HG03575 (cell line): ENCODE data around the gene FANCB.

Source experiments
- ATAC-seq: cut with Tn5 transposase; IDR thresholded peaks from one replicate; pipeline ENCODE4 v1.9.1; 2021; ENCODE audit not compliant: unreplicated experiment, insufficient number of reproducible peaks, low FRiP score; ENCODE audit errors: extremely low read depth

The FANCB gene

GRCh38 chrX:14872851-14873675, at the start of gene FANCB, which contains the start of gene MOSPD2:
Gene FANCB (minus strand): TSS chrX:14873069. CDS start chrX:14865510, 7,559 bp downstream.
Gene MOSPD2 (plus strand): TSS chrX:14873421. CDS start chrX:14873529, 108 bp downstream.
- ATAC-seq, result peak; percentile 93

GRCh38 chrX:14922437-14922836, 49.6 kb upstream of the FANCB start:
- ATAC-seq, result no peak

- ATAC-seq, result no peak
Observed at GRCh38 chrX:14920196-14920595, 47.3 kb upstream of the FANCB start.

DNA sequence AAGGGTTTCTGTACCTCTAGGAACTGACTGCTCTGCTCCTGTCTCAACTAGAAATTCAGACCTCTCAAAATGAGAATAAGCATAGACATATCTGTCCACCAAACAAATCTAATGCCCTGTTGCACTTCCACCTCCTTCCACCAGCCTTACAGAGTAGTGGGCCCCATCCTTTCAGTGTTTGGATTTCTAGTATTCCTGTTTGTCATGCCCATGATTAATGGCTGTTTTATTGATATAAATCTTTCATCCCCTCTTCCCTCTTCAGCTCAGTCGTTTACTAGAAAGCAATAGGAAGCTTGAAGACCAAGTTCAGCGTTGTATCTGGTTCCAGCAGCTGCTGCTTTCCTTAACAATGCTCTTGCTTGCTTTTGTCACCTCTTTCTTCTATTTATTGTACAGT, 46.5 kb upstream of the FANCB start:
- no peak for ATAC-seq

- ATAC-seq, result no peak
Observed at GRCh38 chrX:14916017-14916674, 43.3 kb upstream of the FANCB start.

- no peak for ATAC-seq
Observed at GRCh38 chrX:14915596-14915995, 42.7 kb upstream of the FANCB start.

DNA sequence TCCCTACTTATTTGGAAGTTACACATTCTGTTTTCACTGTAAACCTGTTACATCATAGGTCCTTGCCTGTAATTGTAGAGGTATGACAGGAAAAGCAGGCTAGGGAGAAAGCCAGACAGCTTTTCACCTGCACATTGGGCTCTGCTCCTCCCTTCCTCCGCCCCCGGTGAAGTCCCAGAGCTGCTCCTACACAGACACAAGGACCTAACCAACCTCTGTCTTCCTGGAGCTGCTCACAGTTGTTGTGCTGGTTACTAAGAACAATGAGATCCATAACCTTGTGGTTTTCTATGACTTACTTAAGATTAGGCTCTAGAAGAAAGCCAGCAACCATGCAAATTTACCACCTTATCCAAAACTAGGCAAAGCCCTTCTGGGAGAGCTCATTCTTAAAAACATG, 40.4 kb upstream of the FANCB start:
- ATAC-seq, result no peak

DNA sequence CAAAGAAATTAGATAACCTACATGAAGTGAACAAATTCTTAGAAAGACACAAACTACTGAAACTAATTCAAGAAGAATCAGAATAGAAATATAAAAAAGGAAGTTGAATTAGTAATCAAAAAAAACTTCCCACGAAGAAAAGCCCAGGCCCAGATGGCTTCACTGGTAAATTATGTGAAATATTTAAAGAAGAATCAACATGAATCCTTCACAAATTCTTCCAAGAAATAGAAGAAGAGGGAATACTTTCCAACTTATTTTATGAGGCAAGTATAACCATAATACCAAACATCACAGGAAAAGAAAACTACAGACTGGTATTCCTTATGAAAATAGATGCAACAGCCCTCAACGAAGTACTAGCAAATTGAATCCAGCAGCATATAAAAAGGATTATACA, 31.0 kb upstream of the FANCB start:
- no peak for ATAC-seq

DNA sequence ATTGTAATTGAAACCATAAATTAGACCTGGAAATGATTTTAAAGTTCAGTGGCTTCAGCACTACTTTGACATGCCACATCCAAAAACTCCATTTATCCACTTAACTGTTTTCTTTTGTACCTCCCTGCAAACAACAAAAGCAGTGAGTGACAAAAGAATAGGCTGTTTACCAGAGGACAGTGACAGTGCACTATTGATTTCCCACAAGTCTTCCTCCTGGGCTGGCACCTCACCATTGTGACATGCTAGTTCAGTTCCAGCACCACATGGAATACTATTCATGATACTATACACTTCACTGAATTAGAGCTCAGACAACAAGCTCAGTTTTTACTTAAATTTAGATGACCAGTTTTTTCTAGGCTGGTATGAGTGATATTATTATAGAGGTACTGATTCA, 29.7 kb upstream of the FANCB start:
- no peak for ATAC-seq

DNA sequence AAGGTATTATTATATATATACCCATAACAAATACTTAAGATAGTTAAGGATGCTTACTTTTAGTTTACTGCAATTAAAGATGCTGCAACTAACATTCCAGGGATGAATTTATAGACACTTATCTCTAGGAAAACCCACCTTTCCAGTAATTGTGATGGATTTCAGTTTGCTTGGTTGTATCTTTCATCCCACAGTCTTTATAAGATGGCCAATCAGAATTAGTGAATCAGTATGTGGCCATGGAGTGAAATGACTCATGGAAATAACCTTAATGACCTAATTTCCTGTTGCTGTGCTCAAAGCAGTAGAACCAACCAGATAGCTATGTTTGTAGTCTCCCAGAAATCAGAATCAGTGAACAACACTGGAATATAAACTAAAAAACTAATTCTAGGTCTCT, 26.7 kb upstream of the FANCB start:
- ATAC-seq, result peak; percentile 97

GRCh38 chrX:14897042-14897441, 24.2 kb upstream of the FANCB start:
- ATAC-seq, result no peak

DNA sequence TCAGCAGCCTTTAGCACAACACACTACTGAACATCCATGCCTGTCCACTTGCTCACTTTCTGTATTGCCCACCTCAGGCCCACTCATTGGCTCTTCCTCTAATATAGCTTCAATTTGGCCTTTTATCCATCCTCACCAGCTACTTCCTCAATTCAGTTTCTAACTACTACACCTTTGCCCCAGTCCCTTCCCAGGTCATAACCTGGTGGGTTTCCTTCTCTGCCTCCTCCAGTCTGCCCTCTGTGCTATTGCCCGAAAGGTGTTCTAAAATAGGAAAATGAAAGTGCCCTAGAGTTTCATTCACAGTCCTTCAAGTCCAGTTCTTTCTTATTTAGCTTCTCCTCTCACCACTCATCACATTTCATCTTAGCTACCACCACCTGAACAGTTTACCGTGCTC, 23.4 kb upstream of the FANCB start:
- ATAC-seq, result no peak

DNA sequence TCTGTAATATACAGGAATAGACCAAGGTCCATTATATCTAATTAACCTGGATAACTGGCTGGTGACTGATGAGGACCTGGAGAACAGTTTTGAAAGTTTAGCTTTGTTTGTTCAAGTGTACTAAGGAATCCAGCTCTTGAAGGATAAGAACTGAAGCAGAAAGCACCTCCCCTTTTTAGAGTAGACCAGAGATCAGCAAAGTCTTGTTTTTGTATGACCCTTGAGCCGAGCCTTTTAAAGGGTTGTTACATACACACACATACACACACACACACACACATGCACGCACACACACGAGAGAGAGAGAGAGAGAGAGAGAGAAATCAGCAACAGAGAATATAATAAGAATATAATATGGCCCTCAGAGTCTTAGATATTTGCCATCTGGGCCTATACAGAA, 13.4 kb upstream of the FANCB start:
- no peak for ATAC-seq

DNA sequence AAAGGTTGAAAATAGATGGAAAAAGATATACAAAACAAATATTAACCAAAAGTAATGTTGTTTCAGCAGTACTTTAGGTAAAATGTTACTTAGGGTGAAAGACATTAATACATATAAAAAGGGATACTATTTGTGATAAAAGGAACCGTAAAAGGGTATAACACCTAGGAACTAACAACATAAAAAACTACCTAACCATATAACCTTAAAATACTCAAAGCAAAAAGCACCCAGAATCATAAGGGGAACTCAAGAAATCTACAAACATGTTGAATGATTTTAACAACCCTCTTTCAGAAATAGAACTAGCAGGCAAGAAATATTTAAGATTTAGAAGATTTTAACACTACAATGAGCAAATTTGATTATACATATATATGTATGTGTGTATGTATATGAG, 11.8 kb upstream of the FANCB start:
- ATAC-seq, result no peak

DNA sequence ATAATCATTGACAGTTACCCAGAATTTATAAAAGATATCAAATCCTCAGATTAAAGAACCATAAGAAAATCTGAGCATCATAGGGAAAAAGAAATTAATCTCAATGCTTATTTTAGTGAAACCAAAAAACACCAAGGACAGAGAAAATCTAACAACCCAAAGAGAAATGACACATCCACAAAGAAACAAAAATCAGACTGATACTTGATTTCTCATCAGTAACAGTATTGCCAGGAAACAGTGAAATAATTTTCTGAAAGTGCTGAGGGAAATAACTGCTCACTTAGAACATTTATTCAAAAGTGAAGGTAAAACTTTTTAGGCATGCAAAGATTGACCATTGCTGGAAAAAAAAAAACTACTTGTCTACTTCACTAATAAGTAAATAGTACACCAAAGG, 11.0 kb upstream of the FANCB start:
- ATAC-seq, result no peak

GRCh38 chrX:14875624-14876023, 2.8 kb upstream of the FANCB start:
- ATAC-seq, result no peak

- no peak for ATAC-seq
Observed at GRCh38 chrX:14873676-14874049, 794 bp upstream of the FANCB start.

DNA sequence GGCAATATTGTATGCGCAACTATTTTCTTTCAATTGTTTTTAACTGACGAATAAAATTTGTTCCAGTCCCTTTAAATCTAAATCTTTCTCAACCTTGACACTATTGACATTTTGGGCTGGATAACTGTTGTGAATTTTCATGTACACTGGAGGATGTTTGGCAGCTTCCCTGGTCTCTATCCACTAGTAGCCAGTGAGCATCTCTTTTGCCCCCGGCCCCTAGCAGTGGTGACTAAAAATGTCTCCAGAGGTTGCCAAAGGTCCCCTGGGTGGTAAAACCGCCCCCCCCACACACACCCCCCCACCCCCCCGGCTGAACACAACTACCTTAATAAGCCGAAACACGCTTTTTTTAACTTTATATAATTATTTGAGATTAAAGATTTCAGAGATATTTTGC, 514 bp downstream of the FANCB start:
- no peak for ATAC-seq

DNA sequence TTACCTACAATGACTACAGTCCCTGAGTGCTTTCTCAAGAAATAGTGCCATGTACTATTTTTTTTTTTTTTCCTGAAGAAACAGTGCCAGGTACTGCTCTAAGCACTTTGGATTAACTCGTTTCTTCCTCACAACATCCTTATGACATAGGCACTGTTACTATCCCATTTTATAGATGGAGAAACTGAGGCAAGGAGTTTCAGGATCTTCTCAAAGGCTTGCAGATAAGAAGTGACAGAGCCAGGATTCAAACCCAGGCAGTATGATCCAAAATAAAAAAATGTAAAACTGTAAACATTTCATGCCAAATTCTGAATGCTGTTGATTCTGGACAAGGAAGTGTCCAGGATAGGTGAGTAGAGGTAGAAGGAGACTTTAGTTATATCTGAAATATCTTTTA, 1.1 kb downstream of the FANCB start:
- ATAC-seq, result no peak

GRCh38 chrX:14865201-14865600, 7.7 kb downstream of the FANCB start:
- ATAC-seq, result no peak

GRCh38 chrX:14864631-14865030, 8.2 kb downstream of the FANCB start:
- no peak for ATAC-seq
